Gastrocnemius medialis (tissue), 4 donors: Measurements from ENCODE around the gene TMEM119. TPM values are rescaled to one million over a fixed set of nuclear protein-coding genes. Genes with fewer than 3 reads are reported as not detected.

ENCODE experiments used
- ATAC-seq, 2 donors: fragments of 150-250 bp; one replicate each; pipeline ENCODE4 v1.9.1; 2016
- DNase-seq, 2 donors: peaks; one replicate each; pipeline ENCODE4 v3.0.0-alpha.2; 2019
- H3K27ac ChIP-seq, 4 donors: fragments of 200-600 bp; sonication (generic); 1 replicate in 1 of 4; 2 replicates in 3 of 4; pipeline ENCODE4 v1.5.1; 2016 to 2018; ENCODE audit warnings: mild to moderate bottlenecking in 2 of 4, moderate library complexity in 1 of 4
- H3K27me3 ChIP-seq, 3 donors: fragments of 200-600 bp; sonication (generic) in 2 of 3; 1 replicate in 1 of 3; 2 replicates in 2 of 3; pipeline versions ENCODE4 v1.5.1 to v1.6.0; 2016 to 2019; ENCODE audit warnings: mild to moderate bottlenecking in 1 of 3, moderate library complexity in 1 of 3
- H3K36me3 ChIP-seq, 2 donors: fragments of 200-600 bp; sonication (generic) in 1 of 2; one replicate each; pipeline ENCODE4 v1.5.1; 2017 to 2018
- H3K4me1 ChIP-seq, 2 donors: fragments of 200-600 bp; sonication (generic) in 1 of 2; one replicate each; pipeline ENCODE4 v1.5.1; 2016 to 2017; ENCODE audit warnings: mild to moderate bottlenecking in 2 of 2
- H3K4me3 ChIP-seq, 4 donors: fragments of 200-600 bp; sonication (generic) in 3 of 4; 1 replicate in 1 of 4; 2 replicates in 3 of 4; pipeline ENCODE4 v1.5.1; 2016 to 2019; ENCODE audit warnings: mild to moderate bottlenecking in 2 of 4
- H3K9me3 ChIP-seq, 3 donors: fragments of 200-600 bp; sonication (generic) in 2 of 3; 1 replicate in 1 of 3; 2 replicates in 2 of 3; pipeline ENCODE4 v1.5.1; 2016 to 2019
- POLR2A ChIP-seq, 2 donors: fragments of 450-650 bp; IDR thresholded peaks; one replicate each; pipeline ENCODE4 v1.6.1; 2017; ENCODE audit warnings: antibody characterized with exemption in 2 of 2, mild to moderate bottlenecking in 2 of 2, moderate library complexity in 2 of 2
- in situ Hi-C, 4 donors: fragments of 200-750 bp; cut with MboI; loops; one replicate each; pipeline versions ENCODE4 v1.15.0 to v1.8.0; 2017; ENCODE audit warnings: low sequenced_read_pairs in 4 of 4
- intact Hi-C: fragments of 100-400 bp; cut with DNase I; formaldehyde crosslinking; loops from one replicate; pipeline ENCODE4 v1.15.1; 2023; ENCODE audit warnings: low total_unique reads
- total RNA-seq, 4 donors: library from RNA; depleted of rRNA; stranded (reverse); fragments of >200 nt; gene quantifications; one replicate each; pipeline versions ENCODE4 v1.1.0 to v1.2.3, GENCODE V29; 2016
- TF ChIP-seq, protein P1 (sequence below), 5 experiments: fragments of 450-650 bp in 3 of 5; fragments of 200-600 bp in 2 of 5; sonication (generic) in 2 of 5; IDR thresholded peaks in 4 of 5; conservative IDR thresholded peaks in 1 of 5; 1 replicate in 4 of 5; 2 replicates in 1 of 5; pipeline ENCODE4 v1.5.1; 2016 to 2019; ENCODE audit warnings: antibody characterized with exemption in 5 of 5, mild to moderate bottlenecking in 3 of 5, moderate library complexity in 3 of 5

The TMEM119 gene
- total RNA-seq, 4 donors from 2014 or later = 0.85 TPM; not detected in 3

DNA sequence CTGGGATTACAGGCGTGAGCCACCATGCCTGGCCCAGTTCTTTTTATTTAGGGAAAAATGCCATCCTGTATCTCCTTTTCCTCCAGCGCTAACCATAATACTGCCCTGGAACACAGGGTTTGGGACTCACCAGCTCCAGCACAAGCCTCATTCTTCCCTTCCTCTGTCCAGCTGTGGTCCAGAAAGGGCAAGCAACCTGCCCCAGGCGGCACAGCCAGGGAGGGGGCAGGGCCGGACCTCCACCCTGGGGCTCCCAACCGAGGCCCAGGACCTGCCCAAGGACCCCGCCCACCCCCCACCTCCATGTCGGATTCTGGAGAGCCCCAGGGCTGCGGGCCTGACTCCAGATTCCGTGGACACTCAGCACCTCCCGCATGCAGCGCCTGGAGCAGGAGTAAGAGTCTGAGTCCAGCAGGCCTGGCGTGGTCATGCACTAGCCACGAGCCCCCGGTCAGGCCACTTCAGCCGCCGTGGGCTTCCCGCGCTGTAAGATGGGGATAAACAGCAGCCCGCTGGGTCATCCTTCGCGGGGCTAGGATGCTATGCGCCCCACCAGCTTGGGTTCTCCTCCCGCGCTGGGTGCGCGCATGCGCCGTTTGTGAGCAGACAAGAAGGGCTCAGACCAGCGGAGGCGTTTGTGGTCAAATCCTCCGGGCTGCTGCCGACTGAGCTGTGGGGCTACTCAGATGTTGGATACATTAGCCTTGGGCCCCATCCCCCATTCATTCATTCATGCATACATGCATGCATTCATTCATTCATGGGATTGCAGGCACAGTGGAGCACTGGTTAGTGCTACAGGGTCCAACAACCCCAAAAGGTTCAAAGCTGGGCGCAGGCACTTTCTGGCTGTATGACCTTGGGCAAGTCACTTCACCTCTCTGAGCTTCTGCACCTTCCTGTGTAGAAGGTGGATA lies 16.3 kb downstream of the TMEM119 start:
- Histone ChIP-seq H3K4me3 (no peak overlapping the region), H3K36me3 (no peaks in the 10 kb centered on the region), H3K27me3 (no peaks in the 10 kb centered on the region), H3K4me1 (peaks cover 0 to 4% of the 10 kb centered on the region in 2 donors), H3K9me3 (no peaks in the 10 kb centered on the region), H3K27ac (peak overlapping the region in 1 of 4 donors; percentile 63)
- intact Hi-C loops (no loop called here), in situ Hi-C loops (no loop called here)
- DNase-seq (no peak), ATAC-seq (no peak)
- TF ChIP-seq, protein P1, sequence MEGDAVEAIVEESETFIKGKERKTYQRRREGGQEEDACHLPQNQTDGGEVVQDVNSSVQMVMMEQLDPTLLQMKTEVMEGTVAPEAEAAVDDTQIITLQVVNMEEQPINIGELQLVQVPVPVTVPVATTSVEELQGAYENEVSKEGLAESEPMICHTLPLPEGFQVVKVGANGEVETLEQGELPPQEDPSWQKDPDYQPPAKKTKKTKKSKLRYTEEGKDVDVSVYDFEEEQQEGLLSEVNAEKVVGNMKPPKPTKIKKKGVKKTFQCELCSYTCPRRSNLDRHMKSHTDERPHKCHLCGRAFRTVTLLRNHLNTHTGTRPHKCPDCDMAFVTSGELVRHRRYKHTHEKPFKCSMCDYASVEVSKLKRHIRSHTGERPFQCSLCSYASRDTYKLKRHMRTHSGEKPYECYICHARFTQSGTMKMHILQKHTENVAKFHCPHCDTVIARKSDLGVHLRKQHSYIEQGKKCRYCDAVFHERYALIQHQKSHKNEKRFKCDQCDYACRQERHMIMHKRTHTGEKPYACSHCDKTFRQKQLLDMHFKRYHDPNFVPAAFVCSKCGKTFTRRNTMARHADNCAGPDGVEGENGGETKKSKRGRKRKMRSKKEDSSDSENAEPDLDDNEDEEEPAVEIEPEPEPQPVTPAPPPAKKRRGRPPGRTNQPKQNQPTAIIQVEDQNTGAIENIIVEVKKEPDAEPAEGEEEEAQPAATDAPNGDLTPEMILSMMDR (IDR thresholded peaks at IDR 0.05 in 4 of 5, conservative IDR thresholded peaks at IDR 0.05 in 1 of 5) = no peak
- TF ChIP-seq POLR2A (IDR thresholded peaks at IDR 0.05) = no peak

DNA sequence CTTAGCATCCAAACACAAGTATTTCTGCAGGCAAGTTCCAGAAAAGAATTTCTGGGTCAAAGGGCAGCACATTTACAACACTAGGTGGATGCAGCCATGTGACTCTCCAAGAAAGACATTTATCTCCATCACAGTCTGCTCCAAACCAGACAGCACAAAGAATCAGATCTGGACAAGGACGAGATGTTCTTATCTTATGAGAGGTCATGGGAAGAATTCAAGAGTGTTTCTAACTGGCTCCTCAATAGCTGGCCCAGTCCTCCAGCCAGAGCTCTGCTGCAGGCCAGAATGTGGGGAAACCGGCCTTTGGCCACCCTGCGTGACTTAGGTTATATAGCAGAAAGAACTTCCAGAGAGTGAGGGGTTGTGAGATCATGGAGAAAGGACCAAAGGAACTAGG lies 17.4 kb downstream of the TMEM119 start:
- peaks cover 0 to 10% of the 10 kb centered on the region in 2 donors for H3K4me1 ChIP-seq
- H3K9me3 ChIP-seq = no peaks in the 10 kb centered on the region
- peak overlapping the region in 1 of 4 donors; percentile 18 for H3K27ac ChIP-seq
- no peaks in the 10 kb centered on the region for H3K27me3 ChIP-seq
- in situ Hi-C loops (no loop called here), intact Hi-C loops (no loop called here)
- no peaks in the 10 kb centered on the region for H3K36me3 ChIP-seq
- DNase-seq (no peak), ATAC-seq (peak; percentile 58 to 63)
- no peak overlapping the region for H3K4me3 ChIP-seq
- TF ChIP-seq, protein P1 (IDR thresholded peaks at IDR 0.05 in 4 of 5, conservative IDR thresholded peaks at IDR 0.05 in 1 of 5) = no peak
- TF ChIP-seq POLR2A (IDR thresholded peaks at IDR 0.05) = no peak

DNA sequence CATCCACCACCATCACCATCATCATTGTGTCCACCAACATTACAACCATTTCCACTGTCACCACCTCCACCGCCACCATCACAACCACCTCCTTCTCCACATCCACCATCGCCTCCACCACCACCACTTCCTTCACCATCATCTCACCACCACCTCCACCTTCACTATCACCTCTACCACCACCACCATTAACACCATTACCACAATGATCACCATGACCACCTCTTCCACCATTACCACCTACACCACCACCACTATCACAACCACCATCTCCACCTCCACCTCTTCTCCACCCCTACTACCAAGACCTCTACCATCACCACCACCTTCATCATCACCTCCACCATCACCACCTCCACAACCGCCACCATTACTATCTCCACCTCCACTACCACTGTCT lies 19.1 kb downstream of the TMEM119 start:
- Histone ChIP-seq H3K36me3 (no peaks in the 10 kb centered on the region), H3K4me1 (peaks cover 0 to 10% of the 10 kb centered on the region in 2 donors), H3K9me3 (no peaks in the 10 kb centered on the region), H3K27ac (no peak overlapping the region), H3K4me3 (no peak overlapping the region), H3K27me3 (no peaks in the 10 kb centered on the region)
- intact Hi-C loops (no loop called here), in situ Hi-C loops (no loop called here)
- no peak for ATAC-seq
- no peak for DNase-seq
- TF ChIP-seq POLR2A (IDR thresholded peaks at IDR 0.05) = no peak
- TF ChIP-seq, protein P1 (IDR thresholded peaks at IDR 0.05 in 4 of 5, conservative IDR thresholded peaks at IDR 0.05 in 1 of 5) = no peak

DNA sequence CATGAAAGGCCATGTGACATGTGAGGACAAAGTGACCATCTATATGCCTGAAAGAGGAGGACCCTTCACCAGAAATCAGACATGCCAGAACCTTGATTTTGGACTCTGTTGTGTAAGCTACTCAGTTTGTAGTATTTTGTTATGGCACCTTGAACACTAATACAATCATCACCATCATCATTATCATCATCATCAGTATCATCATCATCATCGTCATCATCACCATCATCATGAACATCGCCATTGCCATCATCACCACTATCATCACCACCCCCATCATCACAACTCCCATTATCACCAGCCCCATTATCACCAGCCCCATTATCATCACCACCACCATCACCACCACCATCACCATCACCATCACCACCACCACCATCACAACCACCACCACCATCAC lies 19.6 kb downstream of the TMEM119 start:
- peaks cover 0 to 10% of the 10 kb centered on the region in 2 donors for H3K4me1 ChIP-seq
- no peaks in the 10 kb centered on the region for H3K27me3 ChIP-seq
- intact Hi-C loops = no loop called here
- DNase-seq = no peak
- TF ChIP-seq, protein P1 (IDR thresholded peaks at IDR 0.05 in 4 of 5, conservative IDR thresholded peaks at IDR 0.05 in 1 of 5) = no peak
- TF ChIP-seq POLR2A (IDR thresholded peaks at IDR 0.05) = no peak
- ATAC-seq = no peak
- no peak overlapping the region for H3K4me3 ChIP-seq
- H3K9me3 ChIP-seq = no peaks in the 10 kb centered on the region
- in situ Hi-C loops = no loop called here
- H3K36me3 ChIP-seq = no peaks in the 10 kb centered on the region
- H3K27ac ChIP-seq = no peak overlapping the region
